ENCODE data around the gene FSTL4.
"Not testable (repeated sequence)": the region's sequence is repeated elsewhere in the genome, so short reads cannot be mapped to it uniquely, and the experiment has no call there.

The FSTL4 gene

DNA sequence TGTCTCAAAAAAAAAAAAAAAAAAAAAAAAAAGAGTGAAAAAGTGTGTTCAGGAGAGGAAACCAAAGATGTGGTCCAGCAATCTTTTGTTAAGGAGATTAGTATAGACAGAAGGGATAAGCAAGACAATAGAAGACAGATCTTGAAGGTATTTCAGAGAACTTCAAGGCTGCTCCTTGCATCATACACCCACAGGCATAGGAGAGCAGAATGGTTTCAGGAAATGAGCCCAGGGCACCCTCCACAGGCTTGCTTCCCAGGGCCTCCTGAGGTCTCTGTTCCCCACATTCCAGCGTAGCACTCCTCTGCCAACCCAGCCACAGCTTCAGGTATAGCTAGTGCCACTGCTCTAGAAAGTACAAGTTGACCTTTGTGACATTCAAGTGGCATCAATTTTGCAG, 65.8 kb downstream of the FSTL4 start:
- no peak for DNase-seq

GRCh38 chr5:133544346-133544745, 68.0 kb downstream of the FSTL4 start:
- DNase-seq, result no peak

GRCh38 chr5:133539818-133540217, 72.5 kb downstream of the FSTL4 start:
- no peak for DNase-seq

GRCh38 chr5:133538718-133539117, 73.6 kb downstream of the FSTL4 start:
- no peak for DNase-seq

- DNase-seq, result not testable (repeated sequence)
Measured at GRCh38 chr5:133535241-133535929, 77.0 kb downstream of the FSTL4 start.

DNA sequence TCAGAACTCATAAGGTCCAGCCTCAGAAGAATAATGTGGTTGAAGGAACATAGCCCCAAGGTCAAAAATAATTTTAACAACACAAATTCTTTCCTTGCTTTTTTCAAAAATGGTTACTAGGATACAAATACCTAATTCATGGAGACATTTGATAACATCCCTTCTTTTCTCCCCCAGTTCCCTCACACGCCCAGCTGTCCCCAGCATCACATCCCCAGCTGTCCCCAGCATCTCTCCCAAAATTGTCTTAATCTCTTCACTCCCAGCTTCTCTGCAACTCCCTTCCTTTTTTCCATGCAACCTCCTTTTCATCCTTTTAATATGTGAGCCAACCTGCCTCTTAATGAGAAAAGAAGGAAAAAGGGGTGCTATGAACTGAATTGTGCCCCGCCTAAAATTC, 77.8 kb downstream of the FSTL4 start:
- DNase-seq, result no peak

GRCh38 chr5:133533541-133533940, 78.8 kb downstream of the FSTL4 start:
- DNase-seq, result no peak

DNA sequence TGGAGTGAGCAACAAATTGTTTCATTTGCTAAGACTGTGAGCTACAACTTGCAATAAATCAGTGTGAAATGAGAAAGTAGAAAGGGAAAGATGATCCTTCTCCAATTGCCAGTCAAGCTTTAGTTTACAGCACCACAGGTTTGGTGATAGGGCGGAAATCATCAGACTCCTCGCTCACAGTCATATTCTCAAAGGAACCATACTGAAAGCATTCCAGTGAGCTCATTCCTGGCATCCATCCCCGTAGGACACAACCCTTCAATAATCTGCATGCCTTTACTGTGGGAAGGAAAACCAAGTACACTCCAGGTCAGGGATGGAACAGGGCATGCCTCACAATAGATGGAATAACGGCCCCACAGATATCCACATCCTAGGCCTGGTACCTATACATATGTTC, 80.7 kb downstream of the FSTL4 start:
- no peak for DNase-seq

DNA sequence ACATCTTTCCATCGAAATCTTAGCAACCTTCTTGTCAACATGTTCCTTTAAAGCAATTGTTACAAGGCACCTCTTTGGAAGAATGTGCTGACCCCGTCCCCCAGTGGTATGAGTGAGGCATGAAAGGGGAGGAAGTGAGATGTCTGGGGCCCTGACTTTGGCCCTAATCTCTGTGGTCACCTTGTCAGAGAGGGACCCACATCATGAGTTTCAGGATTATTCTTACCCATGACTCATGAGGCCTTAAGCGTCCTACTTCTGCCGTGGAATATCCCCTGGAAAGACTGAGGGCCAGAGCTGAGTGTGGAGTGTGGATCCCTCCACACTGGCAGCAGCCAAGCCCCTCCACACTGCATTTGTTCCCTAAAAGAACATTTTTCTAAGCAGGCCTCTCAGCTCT, 81.2 kb downstream of the FSTL4 start:
- DNase-seq, result no peak

DNA sequence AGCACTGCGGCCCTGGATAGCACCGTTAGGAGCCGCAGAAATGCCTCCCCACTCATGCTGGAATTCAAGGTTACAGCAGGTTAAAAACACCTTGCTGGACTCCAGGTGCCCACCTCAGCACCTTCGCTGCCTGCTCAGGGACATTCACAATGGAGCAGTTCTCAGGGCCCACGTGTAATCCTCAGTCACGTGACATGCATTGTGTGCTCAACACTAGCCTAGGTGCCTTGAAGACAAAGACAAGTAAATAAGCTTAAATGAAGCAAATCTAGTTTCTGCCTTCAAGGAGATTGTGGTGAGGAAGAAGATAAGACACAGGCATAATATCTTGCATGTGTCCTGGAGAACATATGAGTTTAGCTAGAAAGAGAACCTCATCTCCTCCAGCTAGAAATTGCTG, 82.1 kb downstream of the FSTL4 start:
- no peak for DNase-seq

- no peak for DNase-seq
Measured at GRCh38 chr5:133528841-133529240, 83.5 kb downstream of the FSTL4 start.

GRCh38 chr5:133527311-133527710, 85.0 kb downstream of the FSTL4 start:
- DNase-seq, result no peak

GRCh38 chr5:133526368-133526767, 86.0 kb downstream of the FSTL4 start:
- no peak for DNase-seq

DNA sequence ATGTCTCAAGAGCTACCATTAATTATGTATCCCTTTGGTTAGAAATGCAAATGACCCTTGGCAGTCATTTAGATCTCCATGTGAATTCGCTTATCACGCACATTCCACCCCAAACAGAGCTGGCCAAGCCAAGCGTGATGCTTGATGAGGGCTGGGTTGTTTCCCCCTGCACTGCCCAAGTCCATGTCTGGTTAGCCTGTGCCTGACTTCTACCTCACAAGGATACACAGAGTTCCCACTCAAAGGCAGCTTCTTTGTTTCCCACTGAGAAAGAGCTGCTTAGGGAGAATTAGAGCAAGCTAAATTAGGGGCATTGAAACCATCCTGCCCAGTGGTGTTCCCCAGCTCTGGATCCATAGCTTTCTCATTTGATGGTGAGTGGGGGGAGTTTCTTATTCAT, 87.2 kb downstream of the FSTL4 start:
- DNase-seq, result no peak

- DNase-seq, result no peak
Measured at GRCh38 chr5:133524666-133525065, 87.7 kb downstream of the FSTL4 start.

GRCh38 chr5:133523961-133524586, 88.3 kb downstream of the FSTL4 start:
- no peak for DNase-seq

DNA sequence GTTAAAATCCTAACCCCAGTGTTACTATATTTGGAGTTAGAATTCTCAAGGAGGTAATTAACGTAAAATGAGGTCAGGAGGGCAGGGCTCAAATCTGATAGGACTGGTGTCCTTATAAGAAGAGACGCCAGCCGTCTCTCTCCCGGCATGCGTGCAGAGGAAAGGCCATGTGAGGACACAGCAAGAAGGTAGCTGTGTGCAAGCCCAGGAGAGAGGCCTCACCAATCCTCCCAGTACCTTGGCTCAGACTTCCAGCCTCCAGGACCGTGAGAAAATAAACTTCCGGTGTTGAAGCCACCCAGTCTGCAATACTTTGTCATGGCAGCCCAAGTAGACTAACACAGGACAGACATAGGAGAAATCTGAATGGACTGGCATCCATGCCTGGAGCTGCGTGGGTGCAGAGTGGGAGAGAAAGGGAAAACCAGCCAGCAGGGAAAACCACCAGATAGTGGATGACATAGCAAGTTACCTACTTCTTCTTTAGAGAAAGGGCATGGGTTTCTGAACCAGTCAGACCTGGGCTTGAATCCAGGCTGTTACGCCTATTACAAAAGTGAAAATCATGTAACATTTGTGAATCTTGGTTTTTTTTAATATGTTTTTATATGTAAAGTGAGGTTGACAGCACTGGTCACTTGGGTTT, 89.2 kb downstream of the FSTL4 start:
- no peak for DNase-seq

GRCh38 chr5:133521801-133522200, 90.5 kb downstream of the FSTL4 start:
- no peak for DNase-seq

GRCh38 chr5:133520991-133521706, 91.2 kb downstream of the FSTL4 start:
- DNase-seq, result no peak

DNA sequence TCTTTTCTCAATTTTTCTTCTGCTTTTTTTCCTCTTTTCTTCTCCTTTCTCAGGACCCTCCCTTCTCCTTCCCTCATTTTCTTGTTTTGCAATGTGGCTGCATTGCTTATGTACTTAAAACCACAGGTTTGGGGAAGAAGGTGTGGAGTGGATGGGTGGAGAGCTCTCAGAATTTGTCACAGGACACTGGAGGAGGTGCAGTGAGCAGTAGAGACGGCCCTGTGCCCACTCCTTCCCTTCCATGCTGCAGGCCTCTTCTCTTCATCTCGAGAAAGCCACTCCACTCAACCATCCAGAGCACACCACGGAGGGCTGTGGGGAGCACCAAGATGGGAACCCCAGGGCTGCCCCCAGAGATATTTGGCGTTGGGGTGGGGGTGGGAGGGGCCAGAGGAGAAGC, 92.3 kb downstream of the FSTL4 start:
- DNase-seq, result no peak

GRCh38 chr5:133519191-133519590, 93.2 kb downstream of the FSTL4 start:
- no peak for DNase-seq

GRCh38 chr5:133514456-133514855, 97.9 kb downstream of the FSTL4 start:
- DNase-seq, result no peak

DNA sequence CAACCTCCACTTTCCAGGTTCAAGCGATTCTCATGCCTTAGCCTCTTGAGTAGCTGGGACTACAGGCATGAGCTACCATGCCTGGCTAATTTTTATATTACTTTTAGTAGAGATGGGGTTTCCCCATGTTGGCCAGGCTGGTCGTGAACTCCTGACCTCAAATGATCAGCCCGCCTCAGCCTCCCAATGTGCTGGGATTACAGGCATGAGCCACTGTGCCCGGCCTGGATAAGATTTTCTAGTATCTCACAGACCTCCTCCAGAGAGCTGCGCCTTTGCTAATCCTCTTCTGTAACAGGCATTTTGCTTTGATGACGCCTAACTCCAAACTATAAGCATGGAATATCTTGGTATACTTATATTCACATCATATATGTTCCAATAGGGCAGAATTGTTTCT, 99.4 kb downstream of the FSTL4 start:
- no peak for DNase-seq

Measured in CD4-positive, alpha-beta T cell treated with Interleukin-10 for 1 hour (primary cell).